OCI-LY1 (cell line): ENCODE results near the gene WWC2.

Experiments
- H2AFZ ChIP-seq: fragments of 200-600 bp; sonication (generic), shearing (Covaris generic); 2 replicates; pipeline ENCODE4 v1.6.0; 2014; ENCODE audit warnings: antibody characterized with exemption, mild to moderate bottlenecking, low read length
- H3F3A ChIP-seq: fragments of 200-600 bp; sonication (generic), shearing (Covaris generic); 2 replicates; pipeline ENCODE4 v1.6.0; 2014; ENCODE audit warnings: mild to moderate bottlenecking, antibody characterized with exemption, low read length, moderate library complexity; ENCODE audit not compliant: insufficient read depth
- H3K27ac ChIP-seq: fragments of 200-600 bp; sonication (generic); 2 replicates; pipeline ENCODE4 v1.5.1; 2014; ENCODE audit warnings: low read length, mixed run types, mild to moderate bottlenecking, low read depth; ENCODE audit not compliant: poor library complexity, severe bottlenecking
- H3K27me3 ChIP-seq: fragments of 200-600 bp; sonication (generic); 2 replicates; pipeline ENCODE4 v1.6.0; 2014; ENCODE audit warnings: antibody characterized with exemption, mild to moderate bottlenecking, low read length, moderate library complexity; ENCODE audit not compliant: insufficient read depth
- H3K36me3 ChIP-seq: fragments of 200-600 bp; sonication (generic); 2 replicates; pipeline ENCODE4 v1.6.1; 2014; ENCODE audit warnings: mild to moderate bottlenecking, antibody characterized with exemption, low read length, moderate library complexity, mixed read lengths; ENCODE audit not compliant: insufficient read depth
- H3K4me1 ChIP-seq: fragments of 200-600 bp; sonication (generic); 2 replicates; pipeline ENCODE4 v1.5.1; 2014; ENCODE audit warnings: mild to moderate bottlenecking, low read length, moderate library complexity; ENCODE audit not compliant: insufficient read depth, severe bottlenecking
- H3K4me2 ChIP-seq: fragments of 200-600 bp; sonication (generic), shearing (Covaris generic); 2 replicates; pipeline ENCODE4 v1.6.1; 2014; ENCODE audit warnings: low read length
- H3K4me3 ChIP-seq: fragments of 200-600 bp; sonication (generic); 2 replicates; pipeline ENCODE4 v1.5.1; 2014; ENCODE audit warnings: low read length, low read depth, mild to moderate bottlenecking, mixed read lengths; ENCODE audit not compliant: poor library complexity, severe bottlenecking
- H3K79me2 ChIP-seq: fragments of 200-600 bp; shearing (Covaris generic); 2 replicates; pipeline ENCODE4 v1.6.1; 2016; ENCODE audit warnings: mixed run types, low read length, mixed read lengths; ENCODE audit not compliant: insufficient read depth
- H3K9ac ChIP-seq: fragments of 200-600 bp; sonication (generic), shearing (Covaris generic); 2 replicates; pipeline ENCODE4 v1.6.1; 2014; ENCODE audit warnings: mild to moderate bottlenecking, low read length, mixed read lengths
- H3K9me2 ChIP-seq: fragments of 200-600 bp; sonication (generic), shearing (Covaris generic); 2 replicates; pipeline ENCODE4 v1.6.1; 2014; ENCODE audit warnings: low read depth, mild to moderate bottlenecking, low read length, mixed read lengths
- H3K9me3 ChIP-seq: fragments of 200-600 bp; shearing (Covaris generic); 2 replicates; pipeline ENCODE4 v1.6.1; 2014; ENCODE audit warnings: low read length, mixed read lengths
- H4K20me1 ChIP-seq: fragments of 200-600 bp; sonication (generic), shearing (Covaris generic); 2 replicates; pipeline ENCODE4 v1.6.0; 2016; ENCODE audit warnings: mild to moderate bottlenecking, low read length; ENCODE audit not compliant: insufficient read depth
- EZH2 ChIP-seq: fragments of 200-600 bp; sonication (generic), shearing (Covaris generic); IDR thresholded peaks from 2 replicates; pipeline ENCODE4 v1.8.0; 2017; ENCODE audit warnings: borderline replicate concordance, mixed run types, mild to moderate bottlenecking, antibody characterized with exemption, low read length, moderate library complexity, mixed read lengths
- TF ChIP-seq, protein P1 (sequence below): fragments of 200-600 bp; sonication (generic), shearing (Covaris generic); IDR thresholded peaks from 2 replicates; pipeline ENCODE4 v1.5.1; 2017; ENCODE audit warnings: mild to moderate bottlenecking, antibody characterized with exemption, low read length, moderate library complexity, mixed read lengths

Gene WWC2

DNA sequence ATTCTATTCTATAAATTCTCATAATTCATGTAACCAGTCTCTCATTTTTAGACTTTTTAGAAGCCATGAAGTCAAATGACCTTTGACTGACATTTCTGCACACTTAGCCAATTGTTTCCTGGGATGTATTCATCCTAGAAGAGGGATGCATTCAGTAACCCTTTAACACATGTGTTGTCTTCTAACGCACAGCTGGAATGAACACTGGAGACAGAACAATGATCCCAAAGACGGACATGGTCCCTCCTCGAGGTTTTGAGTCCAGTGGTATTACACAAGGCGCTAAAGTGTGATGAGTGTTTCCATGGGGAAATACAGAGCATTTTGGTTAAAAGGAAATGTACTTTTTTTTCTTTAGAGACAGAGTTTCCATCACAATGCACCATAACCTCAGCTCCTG, 263.0 kb downstream of the WWC2 start:
- no peak for TF ChIP-seq EZH2
- TF ChIP-seq, protein P1, sequence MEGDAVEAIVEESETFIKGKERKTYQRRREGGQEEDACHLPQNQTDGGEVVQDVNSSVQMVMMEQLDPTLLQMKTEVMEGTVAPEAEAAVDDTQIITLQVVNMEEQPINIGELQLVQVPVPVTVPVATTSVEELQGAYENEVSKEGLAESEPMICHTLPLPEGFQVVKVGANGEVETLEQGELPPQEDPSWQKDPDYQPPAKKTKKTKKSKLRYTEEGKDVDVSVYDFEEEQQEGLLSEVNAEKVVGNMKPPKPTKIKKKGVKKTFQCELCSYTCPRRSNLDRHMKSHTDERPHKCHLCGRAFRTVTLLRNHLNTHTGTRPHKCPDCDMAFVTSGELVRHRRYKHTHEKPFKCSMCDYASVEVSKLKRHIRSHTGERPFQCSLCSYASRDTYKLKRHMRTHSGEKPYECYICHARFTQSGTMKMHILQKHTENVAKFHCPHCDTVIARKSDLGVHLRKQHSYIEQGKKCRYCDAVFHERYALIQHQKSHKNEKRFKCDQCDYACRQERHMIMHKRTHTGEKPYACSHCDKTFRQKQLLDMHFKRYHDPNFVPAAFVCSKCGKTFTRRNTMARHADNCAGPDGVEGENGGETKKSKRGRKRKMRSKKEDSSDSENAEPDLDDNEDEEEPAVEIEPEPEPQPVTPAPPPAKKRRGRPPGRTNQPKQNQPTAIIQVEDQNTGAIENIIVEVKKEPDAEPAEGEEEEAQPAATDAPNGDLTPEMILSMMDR = no peak
- H3K9me2 ChIP-seq = no peaks in the 10 kb centered on the region
- H3K36me3 ChIP-seq = no peaks in the 10 kb centered on the region
- H3K9me3 ChIP-seq = no peaks in the 10 kb centered on the region
- peaks cover 3% of the 10 kb centered on the region; the same call in 1 of the 2 replicates for H3K27me3 ChIP-seq
- H3K4me1 ChIP-seq = no peaks in the 10 kb centered on the region
- H3K27ac ChIP-seq = no peak overlapping the region
- no peaks in the 10 kb centered on the region for H3F3A ChIP-seq
- H3K9ac ChIP-seq = no peak overlapping the region
- H4K20me1 ChIP-seq = no peaks in the 10 kb centered on the region
- H2AFZ ChIP-seq = no peak overlapping the region
- H3K4me3 ChIP-seq = no peak overlapping the region
- H3K79me2 ChIP-seq = no peaks in the 10 kb centered on the region
- no peak overlapping the region for H3K4me2 ChIP-seq

- H3K4me2 ChIP-seq = no peak overlapping the region
- H3K4me1 ChIP-seq = no peaks in the 10 kb centered on the region
- no peak overlapping the region for H2AFZ ChIP-seq
- H3K79me2 ChIP-seq = no peaks in the 10 kb centered on the region
- no peak overlapping the region for H3K27ac ChIP-seq
- TF ChIP-seq EZH2 = no peak
- TF ChIP-seq, protein P1 = no peak
- H3K27me3 ChIP-seq = no peaks in the 10 kb centered on the region; the same call in 1 of the 2 replicates
- no peaks in the 10 kb centered on the region for H3K9me3 ChIP-seq
- no peaks in the 10 kb centered on the region for H3K9me2 ChIP-seq
- H3K9ac ChIP-seq = no peak overlapping the region
- H3K36me3 ChIP-seq = no peaks in the 10 kb centered on the region
- no peaks in the 10 kb centered on the region for H3F3A ChIP-seq
- no peaks in the 10 kb centered on the region for H4K20me1 ChIP-seq
- no peak overlapping the region for H3K4me3 ChIP-seq
Observed at GRCh38 chr4:183362916-183363542, 264.0 kb downstream of the WWC2 start.

GRCh38 chr4:183364025-183364424, 265.0 kb downstream of the WWC2 start:
- H3K4me1 ChIP-seq = no peaks in the 10 kb centered on the region

More at GRCh38 chr4:183364025-183364424, 265.0 kb downstream of the WWC2 start:
- Histone ChIP-seq H2AFZ (no peak overlapping the region), H3K9me2 (no peaks in the 10 kb centered on the region), H3K36me3 (no peaks in the 10 kb centered on the region), H3K27me3 (no peaks in the 10 kb centered on the region; the same call in 1 of the 2 replicates), H3F3A (no peaks in the 10 kb centered on the region), H3K9ac (no peak overlapping the region), H3K79me2 (no peaks in the 10 kb centered on the region), H3K27ac (no peak overlapping the region), H3K9me3 (no peaks in the 10 kb centered on the region), H3K4me3 (no peak overlapping the region), H3K4me2 (no peak overlapping the region), H4K20me1 (no peaks in the 10 kb centered on the region)
- TF ChIP-seq, protein P1 = no peak
- TF ChIP-seq EZH2 = no peak
